NCI-H1417 treated with DMSO at 0.1 percent for 48 hours (cell line): ENCODE results near the gene DMXL1.

Experiments
- DNase-seq: peaks from one replicate; lab custom pipeline; 2025; lab: John Stamatoyannopoulos, UW

DMXL1 gene, protein sequence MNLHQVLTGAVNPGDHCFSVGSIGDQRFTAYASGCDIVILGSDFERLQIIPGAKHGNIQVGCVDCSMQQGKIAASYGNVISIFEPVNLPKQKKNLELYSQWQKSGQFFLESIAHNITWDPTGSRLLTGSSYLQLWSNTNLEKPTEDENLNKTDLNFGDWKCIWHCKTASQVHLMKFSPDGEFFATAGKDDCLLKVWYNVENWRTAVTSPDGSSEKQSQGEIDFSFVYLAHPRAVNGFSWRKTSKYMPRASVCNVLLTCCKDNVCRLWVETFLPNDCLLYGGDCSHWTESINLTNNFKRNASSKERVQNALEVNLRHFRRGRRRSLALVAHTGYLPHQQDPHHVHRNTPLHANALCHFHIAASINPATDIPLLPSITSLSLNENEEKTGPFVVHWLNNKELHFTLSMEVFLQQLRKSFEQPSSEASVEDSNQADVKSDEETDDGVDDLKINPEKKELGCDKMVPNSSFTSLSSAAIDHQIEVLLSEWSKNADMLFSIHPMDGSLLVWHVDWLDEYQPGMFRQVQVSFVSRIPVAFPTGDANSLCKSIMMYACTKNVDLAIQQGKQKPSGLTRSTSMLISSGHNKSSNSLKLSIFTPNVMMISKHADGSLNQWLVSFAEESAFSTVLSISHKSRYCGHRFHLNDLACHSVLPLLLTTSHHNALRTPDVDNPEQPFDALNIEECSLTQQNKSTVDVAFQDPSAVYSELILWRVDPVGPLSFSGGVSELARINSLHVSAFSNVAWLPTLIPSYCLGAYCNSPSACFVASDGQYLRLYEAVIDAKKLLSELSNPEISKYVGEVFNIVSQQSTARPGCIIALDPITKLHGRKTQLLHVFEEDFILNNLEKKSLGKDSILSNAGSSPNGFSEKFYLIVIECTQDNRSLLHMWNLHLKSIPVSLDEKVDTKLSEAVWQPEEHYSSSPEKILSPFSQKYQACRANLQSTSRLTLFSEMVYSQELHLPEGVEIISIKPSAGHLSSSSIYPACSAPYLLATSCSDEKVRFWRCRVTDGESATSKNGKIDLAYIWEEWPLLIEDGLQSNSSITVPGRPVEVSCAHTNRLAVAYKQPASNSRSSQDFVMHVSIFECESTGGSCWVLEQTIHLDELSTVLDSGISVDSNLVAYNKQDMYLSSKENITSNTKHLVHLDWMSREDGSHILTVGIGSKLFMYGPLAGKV (N-terminal part only)

DNA sequence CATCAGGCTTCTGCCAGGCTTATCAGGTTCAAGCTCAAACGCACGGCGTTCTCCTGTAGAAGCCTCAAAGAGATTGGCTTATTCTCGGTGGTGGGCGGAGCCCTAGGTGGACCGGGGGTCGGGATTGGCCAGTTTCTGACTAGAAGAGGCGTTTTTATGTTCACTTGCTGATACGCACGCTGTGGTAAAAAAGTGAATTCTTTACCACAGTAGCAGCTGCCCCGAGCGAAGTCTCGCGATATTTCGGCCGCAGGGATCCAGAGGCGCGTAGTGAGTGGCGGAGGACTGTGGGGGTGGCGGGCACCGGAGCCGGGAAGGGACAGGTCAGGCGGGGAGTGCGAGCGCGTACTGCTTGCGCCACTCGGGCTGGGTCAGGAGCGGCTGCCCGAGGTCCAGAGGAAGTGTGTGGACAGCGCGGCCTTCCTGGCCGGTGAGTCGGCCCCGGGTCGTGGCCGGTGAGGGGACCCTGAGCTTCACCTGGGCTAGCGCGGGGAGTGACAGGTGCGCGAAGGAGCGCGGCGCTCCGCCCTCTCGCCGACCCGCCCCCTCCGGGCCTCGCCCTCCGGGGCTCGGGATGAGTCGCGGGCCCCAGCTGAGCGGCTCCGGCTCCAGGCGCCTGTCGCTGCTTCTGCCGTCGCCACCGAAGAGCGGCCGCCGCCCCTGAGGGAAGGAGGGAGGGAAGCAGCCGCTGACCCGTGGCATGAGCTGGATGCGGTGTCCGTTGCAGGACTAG lies at the start of gene DMXL1:
Gene DMXL1 (plus strand): TSS at position 260 of the 733 bp plus-strand sequence. CDS start 483 bp downstream, outside the sequence.
- peak; percentile 69 for DNase-seq

DNA sequence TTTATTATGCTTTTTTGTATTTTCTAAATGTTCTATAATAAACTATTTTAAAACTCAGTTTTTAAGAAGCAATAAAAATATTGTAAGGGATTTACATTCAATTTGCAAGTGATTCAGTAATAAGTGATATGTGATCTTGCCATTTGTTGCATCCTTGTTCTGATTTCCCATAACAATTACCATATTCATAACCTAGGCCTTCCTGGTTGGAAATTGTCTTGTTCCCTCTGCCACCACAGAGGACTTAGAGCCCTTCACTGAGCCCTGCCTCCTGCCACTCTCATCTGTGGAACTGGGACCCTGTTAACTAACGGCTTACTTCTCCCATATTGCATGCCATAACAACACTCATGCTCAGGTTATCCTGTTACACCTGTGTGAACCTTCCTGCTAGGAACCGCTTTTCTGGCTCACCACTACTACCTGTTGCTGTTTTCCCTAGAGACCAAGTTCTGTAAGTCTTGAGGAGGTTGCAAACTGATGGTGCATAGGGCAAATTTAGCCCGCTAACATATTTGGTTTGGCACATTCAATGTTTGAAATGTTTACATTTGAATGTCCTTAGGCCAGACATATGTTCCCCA lies 49.6 kb upstream of the DMXL1 start:
- DNase-seq = no peak

DNA sequence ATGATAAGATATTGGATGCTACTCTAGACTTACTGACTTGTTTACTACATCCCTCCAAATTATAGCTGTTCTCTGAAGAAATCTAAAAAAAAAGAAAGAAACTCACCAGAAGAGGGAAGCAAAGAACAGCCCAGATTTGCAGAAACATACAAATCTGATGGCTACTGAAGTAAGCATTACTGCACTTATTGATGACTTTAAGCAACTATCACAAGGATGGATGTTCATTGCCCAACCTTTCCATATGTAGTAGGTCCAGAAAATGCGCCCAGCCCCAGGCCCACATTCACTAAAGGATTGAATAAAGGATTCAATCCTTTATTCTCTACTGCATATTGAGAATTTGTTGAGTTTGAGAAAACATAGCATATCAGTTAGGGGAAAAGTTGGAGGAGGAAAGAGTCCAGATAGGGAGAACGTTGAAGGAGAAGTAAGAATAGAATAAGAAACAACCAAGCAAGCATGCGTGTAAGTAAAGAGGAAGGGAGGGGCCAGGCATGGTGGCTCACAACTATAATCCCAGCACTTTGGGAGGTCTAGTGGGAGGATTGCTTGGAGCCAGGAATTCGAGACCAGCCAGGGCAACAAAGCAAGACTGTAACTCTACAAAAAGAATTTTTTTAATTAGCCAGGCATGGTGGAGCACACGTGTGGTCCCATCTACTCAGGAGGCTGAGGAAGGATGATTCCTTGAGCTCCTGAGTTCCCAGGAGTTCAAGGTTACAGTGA lies 48.7 kb upstream of the DMXL1 start:
- DNase-seq = no peak

DNA sequence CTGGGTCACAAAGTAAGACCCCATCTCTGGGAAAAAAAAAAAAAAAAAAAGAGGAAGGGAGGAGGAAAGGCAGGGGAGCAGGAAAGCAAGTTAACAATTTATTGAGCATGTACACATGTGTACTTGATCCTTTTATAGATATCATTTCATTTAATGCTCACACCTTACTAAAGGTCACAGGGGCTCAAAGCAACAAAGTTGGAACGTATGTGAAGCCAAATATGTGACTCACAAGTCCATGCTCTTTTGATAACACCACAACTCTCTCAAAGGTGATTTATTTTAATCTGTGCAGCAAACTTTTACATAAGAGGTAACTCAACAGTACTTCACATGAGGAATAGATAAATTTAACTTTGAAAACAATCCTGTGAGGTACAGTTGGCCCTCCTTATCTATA lies 48.1 kb upstream of the DMXL1 start:
- no peak for DNase-seq

DNA sequence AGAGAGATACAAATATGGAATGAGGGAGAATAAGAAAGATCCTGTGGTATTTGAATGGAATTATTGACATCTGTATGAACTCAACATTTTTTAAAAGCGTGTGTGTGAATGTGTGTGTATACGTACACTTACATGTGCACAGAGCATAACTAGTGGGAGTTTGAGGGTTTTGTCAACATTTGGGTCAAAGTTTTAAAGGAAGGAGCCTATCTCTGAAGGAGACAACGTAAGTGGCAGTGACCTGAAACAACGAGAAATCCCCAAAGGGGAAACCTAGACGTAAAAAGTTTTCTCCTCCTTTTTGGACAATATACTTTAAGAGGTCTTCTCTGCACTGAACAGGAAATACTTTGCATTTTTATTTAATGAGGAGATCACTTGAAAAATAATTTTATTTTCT lies 42.3 kb upstream of the DMXL1 start:
- no peak for DNase-seq

DNA sequence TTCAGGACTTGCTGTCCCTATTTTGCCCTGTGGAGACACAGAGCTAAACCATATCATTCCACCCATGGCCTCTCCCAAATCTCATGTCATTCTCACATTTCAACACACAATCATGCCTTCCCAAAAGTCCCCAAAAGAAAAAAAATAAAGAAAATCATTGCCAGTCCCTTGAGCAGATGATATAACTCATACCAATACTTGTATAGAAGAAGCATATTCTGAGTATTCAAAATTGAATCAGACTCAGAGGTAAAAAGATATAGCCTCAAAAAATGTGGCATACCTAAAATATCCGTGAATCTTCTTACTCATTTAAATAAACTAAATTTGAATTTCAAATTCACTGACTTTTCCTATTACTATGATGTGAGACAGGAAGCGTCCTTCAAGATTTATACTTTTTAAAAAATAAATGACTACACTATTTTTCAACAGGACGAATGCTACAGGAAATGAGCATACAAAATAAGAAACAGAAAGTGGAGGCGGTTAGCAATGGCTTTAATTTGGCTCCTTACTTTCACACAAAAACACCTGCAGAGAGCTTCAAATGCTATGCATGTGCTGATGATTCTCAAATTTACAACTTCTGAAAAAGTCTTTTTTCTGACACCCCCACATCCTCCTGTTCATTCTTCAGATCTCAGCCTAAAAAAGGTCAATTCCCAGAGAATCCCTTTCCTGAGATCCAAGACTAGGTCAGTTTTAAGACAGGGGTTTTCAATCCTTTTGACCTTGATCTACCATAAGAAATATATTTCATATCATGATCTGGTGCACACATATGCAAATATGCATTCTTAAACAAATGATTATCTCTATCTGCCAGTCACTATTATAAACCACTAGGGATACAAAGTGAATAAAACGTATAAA lies 39.6 kb upstream of the DMXL1 start:
- no peak for DNase-seq

DNA sequence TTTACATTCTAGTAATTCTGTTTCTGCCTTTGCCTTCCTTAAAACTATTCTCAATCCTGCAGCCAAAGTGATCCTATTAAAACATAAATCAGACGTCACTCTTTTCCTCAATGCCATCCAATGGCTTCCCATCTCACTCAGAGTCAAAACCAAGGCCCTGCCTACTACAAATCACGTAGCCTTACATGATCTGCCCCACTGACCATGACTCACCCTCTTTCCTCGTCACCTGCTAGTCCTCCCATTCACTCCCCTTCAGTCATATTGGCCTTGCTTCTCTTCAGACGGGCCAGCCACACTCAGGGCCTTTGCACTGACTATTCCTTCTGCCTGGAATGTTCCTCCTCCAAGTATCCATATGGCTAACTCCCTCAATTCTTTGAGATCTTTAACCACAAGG lies 39.0 kb upstream of the DMXL1 start:
- no peak for DNase-seq

DNA sequence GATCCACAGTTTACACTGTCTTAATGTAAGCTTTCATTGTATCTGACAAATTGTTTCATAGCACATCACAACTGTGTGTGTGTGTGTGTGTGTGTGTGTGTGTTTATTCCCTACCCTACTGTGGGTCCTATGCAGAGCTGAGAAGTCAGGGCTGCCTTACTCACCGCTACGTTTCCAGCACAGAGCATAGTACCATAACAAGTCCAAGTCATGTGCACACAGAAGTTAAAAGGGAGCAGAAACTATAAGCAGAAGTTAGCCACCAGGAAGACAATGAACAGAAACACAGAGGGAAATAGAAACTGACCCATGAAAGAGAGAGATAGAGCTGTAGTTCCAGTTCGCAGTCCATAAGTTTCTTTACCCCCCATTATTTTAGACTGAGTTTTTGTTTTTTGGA lies 38.2 kb upstream of the DMXL1 start:
- DNase-seq = no peak

DNA sequence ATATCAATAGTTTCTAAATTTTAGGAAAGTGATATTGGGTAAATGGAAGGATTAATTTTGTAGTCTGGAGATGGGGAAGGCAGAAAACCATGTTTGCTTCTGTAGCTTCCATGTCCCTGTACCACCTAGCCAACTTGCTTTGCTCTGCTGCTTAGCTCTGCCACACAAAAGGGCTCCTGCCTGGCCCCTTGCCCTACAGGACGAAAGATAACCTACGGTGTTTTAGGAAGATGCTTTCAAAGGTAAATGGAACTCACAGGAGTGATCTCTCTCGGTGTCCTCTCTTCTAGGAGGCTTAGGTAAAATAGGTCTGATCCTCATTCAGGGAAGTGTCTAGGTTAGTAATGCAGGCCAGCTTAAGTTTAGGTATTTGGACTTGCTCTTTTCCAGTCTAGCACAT lies 37.8 kb upstream of the DMXL1 start:
- DNase-seq = no peak

DNA sequence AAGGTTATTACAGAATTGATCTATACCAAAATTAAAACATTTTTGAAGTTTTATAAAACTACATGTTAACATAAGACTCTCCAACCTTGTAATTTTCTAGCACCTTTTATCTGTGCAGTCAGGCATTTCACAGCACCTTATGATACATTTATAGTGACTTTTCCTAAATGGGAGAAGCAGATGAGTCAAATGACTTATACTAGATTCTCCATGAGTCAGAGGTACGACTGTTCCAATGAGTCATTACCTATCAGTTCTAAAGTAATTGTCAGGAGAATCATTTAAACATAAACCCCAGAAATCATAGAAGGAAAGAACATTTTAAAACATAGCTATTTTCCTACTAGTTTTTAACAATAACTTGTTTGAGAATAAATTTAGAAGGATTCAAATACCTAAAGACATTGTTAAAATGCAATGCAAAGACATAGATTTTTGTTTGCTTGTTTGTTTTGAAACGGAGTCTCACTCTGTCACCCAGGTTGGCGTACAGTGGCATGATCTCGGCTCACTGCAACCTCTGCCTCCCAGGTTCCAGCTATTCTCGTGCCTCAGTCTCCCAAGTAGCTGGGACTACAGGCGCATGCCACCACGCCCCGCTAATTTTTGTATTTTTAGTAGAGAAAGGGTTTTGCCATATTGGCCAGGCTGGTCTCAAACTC lies 34.7 kb upstream of the DMXL1 start:
- DNase-seq = no peak

DNA sequence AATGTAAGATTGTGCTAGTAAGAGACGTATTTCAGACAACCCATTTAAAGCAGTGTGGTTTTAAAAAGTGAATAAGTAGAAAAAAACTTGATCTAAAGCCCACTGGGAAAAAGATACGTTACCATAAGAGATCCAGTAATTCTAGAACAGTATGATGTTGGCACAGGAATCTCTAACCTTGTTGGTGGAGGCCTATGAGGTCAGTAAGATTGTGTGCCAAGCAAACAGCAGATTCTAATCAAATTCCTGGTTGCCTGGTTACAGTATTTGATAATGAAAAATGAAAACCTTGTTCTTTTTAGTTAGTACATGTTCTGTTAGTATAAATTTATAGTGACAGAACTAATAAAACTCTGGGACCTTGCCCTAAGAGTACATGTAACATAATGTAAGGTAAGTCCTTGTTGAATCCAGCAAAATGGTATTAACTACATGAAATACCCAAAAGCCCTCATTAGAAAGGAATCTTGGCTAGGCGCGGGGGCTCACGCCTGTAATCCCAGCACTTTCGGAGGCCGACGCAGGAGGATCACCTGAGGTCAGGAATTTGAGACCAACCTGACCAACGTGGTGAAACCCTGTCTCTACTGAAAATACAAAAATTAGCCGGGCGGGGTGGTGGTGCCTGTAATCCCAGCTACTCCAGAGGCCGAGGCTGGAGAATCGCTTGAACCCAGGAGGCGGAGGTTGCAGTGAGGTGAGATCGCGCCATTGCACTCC lies 33.2 kb upstream of the DMXL1 start:
- no peak for DNase-seq

DNA sequence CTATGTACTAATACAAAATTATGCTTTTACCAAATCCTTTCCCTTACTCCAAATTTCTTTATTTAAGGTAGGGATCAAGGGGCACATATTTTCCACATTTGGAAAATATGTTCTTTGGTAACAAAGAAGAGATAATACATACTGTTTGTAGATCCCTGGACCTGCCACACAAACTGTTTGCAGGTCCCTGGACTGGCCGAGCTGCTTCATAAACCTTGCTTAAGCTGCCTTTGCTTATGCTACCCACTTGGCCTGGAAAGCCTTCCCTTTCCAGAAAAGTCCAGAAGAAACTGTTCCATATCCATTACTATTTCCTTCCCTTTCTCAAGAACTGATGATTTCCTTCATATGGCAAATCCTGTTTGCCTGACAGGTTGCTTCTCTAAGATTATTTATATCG lies 22.6 kb upstream of the DMXL1 start:
- no peak for DNase-seq

DNA sequence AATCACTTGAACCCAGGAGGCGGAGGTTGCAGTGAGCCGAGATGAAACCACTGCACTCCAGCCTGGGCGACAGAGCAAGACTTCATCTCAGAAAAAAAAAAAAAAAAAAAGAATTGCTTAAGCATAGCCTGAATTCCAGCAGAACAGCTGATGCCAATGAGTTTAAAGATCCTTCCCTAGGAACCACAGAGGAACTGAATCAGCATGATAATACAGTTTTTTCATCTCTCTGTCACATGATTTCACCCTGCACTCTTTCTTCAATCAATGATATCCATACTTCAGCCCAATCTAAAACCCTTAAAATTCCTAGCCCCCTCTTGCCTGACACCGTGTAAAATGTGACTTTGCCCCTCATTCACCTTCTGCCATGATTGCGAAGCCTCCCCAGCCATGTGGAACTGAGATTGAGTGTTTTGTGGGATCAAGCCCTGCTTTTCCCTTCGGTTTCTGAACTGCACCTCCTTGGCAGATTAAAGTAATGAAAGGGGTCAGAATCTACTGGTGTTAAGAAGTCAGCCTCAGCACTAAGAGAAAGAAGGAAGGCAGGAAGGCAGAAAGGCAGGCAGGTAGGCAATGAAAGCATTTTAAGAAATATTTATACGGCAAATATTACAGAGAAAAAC lies 20.9 kb upstream of the DMXL1 start:
- DNase-seq = no peak

DNA sequence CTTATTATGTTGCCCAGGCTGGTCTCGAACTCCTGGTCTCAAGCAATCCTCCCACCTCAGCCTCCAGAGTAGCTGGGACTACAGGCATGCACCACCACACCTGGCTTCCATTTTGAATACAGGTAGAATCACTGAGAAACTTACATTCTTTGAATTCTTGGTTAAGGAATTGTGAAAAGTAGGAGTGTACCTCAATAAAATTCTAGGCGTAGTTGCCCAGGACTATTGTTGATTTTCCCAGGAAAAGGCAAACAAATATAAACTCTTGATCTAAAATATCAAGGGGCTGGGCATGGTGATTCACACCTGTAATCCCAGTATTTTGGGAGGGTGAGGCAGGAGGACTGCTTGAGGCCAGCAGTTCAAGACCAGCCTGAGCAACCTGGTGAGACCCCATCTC lies 16.8 kb upstream of the DMXL1 start:
- no peak for DNase-seq

DNA sequence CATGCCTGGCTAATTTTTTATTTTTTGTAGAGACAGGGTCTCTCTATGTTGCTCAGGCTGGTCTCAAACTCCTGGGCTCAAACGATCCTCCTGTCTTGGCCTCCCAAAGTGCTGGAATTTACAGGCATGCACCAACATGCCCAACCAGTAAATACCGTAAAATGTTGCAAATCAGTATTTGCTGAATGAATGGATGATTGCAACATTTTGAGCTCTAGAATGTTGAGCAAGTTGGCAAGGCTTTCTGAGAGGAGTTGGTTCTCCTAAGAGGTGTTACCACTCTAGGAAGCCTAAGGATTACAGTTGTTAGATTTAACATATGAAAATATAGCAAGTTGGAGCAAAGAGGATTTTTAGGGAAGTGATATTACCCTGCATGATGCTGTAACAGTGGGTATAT lies 15.6 kb upstream of the DMXL1 start:
- no peak for DNase-seq

DNA sequence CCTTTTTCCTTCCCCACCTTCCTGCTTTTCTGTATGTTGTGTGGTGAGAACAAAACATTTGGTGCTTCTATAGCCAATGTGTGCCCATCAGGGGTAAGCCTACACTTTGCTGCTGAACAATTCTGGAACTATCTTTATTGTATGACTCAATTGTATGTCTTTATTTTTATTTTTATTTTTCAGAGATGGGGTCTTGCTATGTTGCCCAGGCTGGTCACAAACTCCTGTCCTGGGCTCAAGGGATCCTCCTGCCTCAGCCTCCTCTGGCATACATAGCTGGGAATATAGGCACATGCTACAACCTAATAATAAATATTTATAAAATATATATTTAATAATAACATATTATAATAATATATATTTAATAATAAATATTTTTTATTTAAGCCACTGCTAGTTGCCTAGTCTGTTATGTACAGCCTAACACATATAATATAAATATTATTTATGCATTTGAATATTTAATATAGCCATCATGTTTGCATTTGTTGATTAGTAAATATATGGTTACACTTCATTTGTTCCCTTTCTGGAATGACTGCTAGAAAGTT lies 11.8 kb upstream of the DMXL1 start:
- DNase-seq = no peak

DNA sequence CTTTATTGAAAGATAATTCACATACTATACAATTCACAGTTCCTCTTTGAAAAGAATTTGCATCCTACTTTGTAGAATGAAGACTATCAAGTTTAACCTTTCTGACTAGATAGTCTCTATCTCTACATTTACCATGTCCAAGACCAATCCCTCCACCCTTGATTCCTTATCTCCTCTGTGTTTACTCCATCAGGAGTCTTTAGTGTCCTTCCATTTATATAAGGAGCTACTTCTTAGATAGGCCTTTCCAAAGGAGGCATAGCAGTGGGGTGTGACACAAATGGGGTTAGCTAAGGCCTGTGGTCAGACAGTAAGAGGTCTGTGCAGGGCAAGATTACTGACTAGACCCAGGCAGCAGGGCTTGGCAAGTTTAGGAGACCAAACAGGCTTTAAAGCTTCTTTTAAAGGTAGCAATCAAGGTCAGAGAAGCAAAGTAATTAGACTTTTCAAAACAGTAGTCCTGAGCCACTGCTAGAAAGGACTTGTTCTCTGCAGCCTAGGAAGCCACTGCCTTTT lies 11.1 kb upstream of the DMXL1 start:
- no peak for DNase-seq
